Measurements from ENCODE around the gene SEMA4C. TPM values are rescaled to one million over a fixed set of nuclear protein-coding genes. Genes with fewer than 3 reads are reported as not detected.

The SEMA4C gene
- total RNA-seq, 4 donors from 2014 or later = 58.7 to 66.6 (median 62.8) TPM

- Histone ChIP-seq H3K27me3 (no peaks in the 10 kb centered on the region), H3K9me3 (no peaks in the 10 kb centered on the region), H3K36me3 (no peaks in the 10 kb centered on the region), H3K4me3 (no peak overlapping the region), H3K4me1 (peaks cover 0 to 40% (median 12%) of the 10 kb centered on the region in 3 donors), H3K27ac (peak overlapping the region in 3 of 4 donors; percentile 13 to 28 (median 21))
- ATAC-seq = no peak
- TF ChIP-seq POLR2A (IDR thresholded peaks at IDR 0.05) (no peak), CTCF (IDR thresholded peaks at IDR 0.05) (no peak), POLR2AphosphoS5 (IDR thresholded peaks at IDR 0.05) (no peak), EP300 (IDR thresholded peaks at IDR 0.05) (no peak)
- WGBS, 2 donors (ENCODE audit: low coverage in 1 of 2) = 82 to 100% methylated on average over 2 to 6 of the region's 22 CpGs
Observed at GRCh38 chr2:96916646-96917543, 47.0 kb upstream of the SEMA4C start.

GRCh38 chr2:96916156-96916630 lies 46.3 kb upstream of the SEMA4C start:
- WGBS, 2 donors (ENCODE audit: low coverage in 1 of 2) = 58 to 64% methylated on average over 4 to 7 of the region's 10 CpGs
- ATAC-seq = no peak

GRCh38 chr2:96914332-96914731 lies 44.5 kb upstream of the SEMA4C start:
- H3K27ac ChIP-seq = no peak overlapping the region
- no peaks in the 10 kb centered on the region for H3K36me3 ChIP-seq
- 72% methylated on average over 5 of the region's 5 CpGs; no CpG with 5 or more reads in 1 of the 2 donors for WGBS, 2 donors (ENCODE audit: low coverage in 1 of 2)
- no peaks in the 10 kb centered on the region for H3K27me3 ChIP-seq
- no peak for TF ChIP-seq POLR2A (IDR thresholded peaks at IDR 0.05)
- TF ChIP-seq EP300 (IDR thresholded peaks at IDR 0.05) = no peak
- TF ChIP-seq POLR2AphosphoS5 (IDR thresholded peaks at IDR 0.05) = no peak
- no peak for TF ChIP-seq CTCF (IDR thresholded peaks at IDR 0.05)
- peaks cover 0 to 44% (median 12%) of the 10 kb centered on the region in 3 donors for H3K4me1 ChIP-seq
- ATAC-seq = peak; percentile 69
- no peaks in the 10 kb centered on the region for H3K9me3 ChIP-seq
- H3K4me3 ChIP-seq = no peak overlapping the region

More at GRCh38 chr2:96916156-96916630, 46.3 kb upstream of the SEMA4C start:
- no peaks in the 10 kb centered on the region for H3K9me3 ChIP-seq
- TF ChIP-seq POLR2AphosphoS5 (IDR thresholded peaks at IDR 0.05) = peak; percentile 14
- TF ChIP-seq POLR2A (IDR thresholded peaks at IDR 0.05) = no peak
- peak in 3 of 4 experiments; percentile 26 to 33 (median 28) for TF ChIP-seq CTCF (IDR thresholded peaks at IDR 0.05)
- TF ChIP-seq EP300 (IDR thresholded peaks at IDR 0.05) = no peak
- H3K4me3 ChIP-seq = no peak overlapping the region
- peaks cover 0 to 41% (median 12%) of the 10 kb centered on the region in 3 donors for H3K4me1 ChIP-seq
- H3K27me3 ChIP-seq = no peaks in the 10 kb centered on the region
- H3K36me3 ChIP-seq = no peaks in the 10 kb centered on the region
- H3K27ac ChIP-seq = peak overlapping the region in 3 of 4 donors; percentile 13 to 28 (median 21)

- Histone ChIP-seq H3K9me3 (no peaks in the 10 kb centered on the region), H3K27ac (no peak overlapping the region), H3K4me3 (no peak overlapping the region), H3K4me1 (peaks cover 0 to 51% (median 13%) of the 10 kb centered on the region in 3 donors), H3K27me3 (no peaks in the 10 kb centered on the region), H3K36me3 (no peaks in the 10 kb centered on the region)
- peak; percentile 44 for ATAC-seq
- 48 to 88% methylated on average over 5 to 10 of the region's 20 CpGs for WGBS, 2 donors (ENCODE audit: low coverage in 1 of 2)
- TF ChIP-seq EP300 (IDR thresholded peaks at IDR 0.05) (no peak), CTCF (IDR thresholded peaks at IDR 0.05) (no peak)
Observed at GRCh38 chr2:96913398-96914202, 43.7 kb upstream of the SEMA4C start.

Data from gastroesophageal sphincter (tissue), 4 donors.